ENCODE data around the gene HAGHL. TPM values are rescaled to one million over a fixed set of nuclear protein-coding genes. Genes with fewer than 3 reads are reported as not detected.

The HAGHL gene
- total RNA-seq, 1 donor, result 22.6 TPM

GRCh38 chr16:706189-707061, 20.5 kb upstream of the HAGHL start:
- no peak for DNase-seq (ENCODE audit: low read depth in 2 of 3, low spot score in 2 of 3)

DNA sequence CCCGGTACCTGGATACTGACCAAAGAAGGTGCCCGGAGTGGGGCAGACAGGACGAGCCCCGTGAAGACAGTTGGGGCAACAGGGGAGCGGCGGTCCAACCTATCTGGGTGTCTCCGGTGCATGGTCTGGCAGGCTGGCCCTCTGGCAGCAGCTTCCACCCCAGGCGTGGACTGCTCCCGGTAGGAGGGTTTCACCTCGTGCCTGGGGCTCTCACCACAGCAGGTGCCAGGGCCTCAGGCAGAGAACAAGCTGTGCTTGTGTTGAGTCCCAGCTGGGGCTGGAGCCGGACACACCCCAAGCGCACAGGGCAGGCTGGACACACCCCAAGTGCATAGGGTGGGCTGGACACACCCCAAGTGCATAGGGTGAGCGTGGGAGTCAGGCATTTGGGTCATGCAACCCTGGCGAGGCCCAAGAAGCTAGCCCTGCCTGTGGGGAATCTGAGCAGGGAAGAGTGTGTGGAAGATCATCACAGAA, 19.8 kb upstream of the HAGHL start:
- DNase-seq (ENCODE audit: low read depth in 2 of 3, low spot score in 2 of 3), result no peak

DNA sequence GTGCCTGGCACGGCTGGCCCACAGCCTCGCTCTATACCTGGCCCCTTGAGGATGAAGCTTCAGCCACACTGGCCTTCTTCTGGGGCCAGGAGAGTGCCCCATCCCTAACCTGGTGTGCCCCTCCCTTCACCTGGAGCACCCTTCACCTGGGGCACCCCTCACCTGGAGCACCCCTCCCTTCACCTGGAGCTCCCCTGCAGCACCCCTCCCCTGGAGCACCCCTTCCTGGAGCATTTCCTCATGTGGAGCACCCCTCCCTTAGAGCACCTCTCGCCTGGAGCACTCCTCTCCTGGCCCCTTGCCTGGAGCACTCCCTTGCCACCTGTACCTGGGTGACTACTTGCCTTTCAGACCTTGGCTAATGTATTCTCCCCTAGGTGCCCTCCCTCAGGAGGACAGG, 18.9 kb upstream of the HAGHL start:
- DNase-seq (ENCODE audit: low read depth in 2 of 3, low spot score in 2 of 3), result no peak

- no peak for DNase-seq (ENCODE audit: low read depth in 2 of 3, low spot score in 2 of 3)
These were observed 17.9 kb upstream of the HAGHL start for GRCh38 chr16:708959-709358.

DNA sequence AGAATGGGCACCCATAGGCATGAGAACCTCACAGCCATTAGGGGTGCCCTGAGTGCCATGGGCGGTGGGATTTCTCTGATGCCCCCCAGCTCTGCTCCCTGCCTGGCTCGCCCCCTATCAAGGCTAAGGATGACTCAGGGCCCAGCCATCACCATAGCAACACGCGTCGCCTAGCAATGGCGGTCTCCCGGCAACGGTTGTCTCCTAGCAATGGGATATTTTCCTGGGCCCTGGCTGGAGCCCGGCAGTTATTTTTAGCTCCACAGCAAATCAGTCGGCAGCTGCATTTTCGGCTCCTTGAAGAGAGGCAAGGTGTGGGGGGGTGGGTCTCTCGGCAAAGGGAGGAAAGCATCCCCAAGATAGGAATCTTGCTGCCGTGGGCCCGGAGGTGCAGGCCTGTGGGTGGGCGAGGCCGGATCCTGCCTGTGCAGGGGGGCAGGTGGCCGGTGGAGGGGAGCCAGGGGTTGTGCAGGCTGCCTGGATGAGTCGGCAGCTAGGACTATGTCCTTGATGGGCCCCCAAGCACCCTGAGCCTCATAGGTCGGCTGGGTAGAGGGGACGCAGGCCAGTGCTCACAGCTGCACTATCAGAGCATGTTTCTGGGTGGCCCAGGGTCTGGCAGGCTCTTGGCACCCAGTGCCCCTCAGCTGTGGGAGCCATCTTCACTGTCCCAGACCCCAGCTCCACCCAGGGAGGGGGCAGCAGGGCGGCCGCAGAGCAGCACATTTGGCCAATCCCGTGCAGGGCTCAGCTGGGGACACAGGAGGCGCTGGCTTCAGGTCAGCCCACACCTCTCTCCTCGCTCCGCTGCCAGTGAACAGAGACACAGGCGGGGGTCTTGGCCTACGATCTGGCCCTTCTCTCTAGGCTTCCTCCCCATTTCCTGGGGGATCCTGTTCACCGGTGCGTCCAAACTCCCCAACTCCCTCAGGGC, 17.1 kb upstream of the HAGHL start:
- no peak for DNase-seq (ENCODE audit: low read depth in 2 of 3, low spot score in 2 of 3)

DNA sequence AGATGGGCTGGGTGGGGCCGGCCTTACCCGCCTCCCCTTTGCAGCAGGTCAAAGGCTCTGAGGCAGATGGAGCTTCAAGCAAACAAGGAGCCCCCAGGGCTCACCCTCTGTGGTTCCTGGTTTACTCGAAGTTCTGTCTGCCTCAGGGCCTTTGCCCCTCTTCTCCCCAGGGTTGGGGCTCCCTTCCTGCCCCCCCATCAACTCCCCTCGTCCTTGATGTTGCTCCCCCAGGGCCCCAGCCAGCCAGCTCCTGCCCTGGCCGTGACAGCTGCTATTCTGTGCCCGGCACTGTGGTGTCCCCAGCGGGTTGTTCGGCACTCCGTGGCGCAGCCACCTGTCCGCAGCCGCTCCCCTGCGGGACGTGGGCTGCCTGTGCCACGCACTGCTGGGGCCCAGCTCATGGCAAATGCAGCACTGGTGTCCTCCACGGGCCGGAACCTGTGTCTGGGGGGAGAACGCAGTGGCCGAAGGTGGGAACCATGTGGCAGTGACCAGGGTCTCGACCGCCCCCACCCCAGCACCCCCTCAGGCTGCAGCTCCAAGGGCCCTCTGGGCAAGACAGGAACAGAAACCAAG, 16.3 kb upstream of the HAGHL start:
- no peak for DNase-seq (ENCODE audit: low read depth in 2 of 3, low spot score in 2 of 3)

DNA sequence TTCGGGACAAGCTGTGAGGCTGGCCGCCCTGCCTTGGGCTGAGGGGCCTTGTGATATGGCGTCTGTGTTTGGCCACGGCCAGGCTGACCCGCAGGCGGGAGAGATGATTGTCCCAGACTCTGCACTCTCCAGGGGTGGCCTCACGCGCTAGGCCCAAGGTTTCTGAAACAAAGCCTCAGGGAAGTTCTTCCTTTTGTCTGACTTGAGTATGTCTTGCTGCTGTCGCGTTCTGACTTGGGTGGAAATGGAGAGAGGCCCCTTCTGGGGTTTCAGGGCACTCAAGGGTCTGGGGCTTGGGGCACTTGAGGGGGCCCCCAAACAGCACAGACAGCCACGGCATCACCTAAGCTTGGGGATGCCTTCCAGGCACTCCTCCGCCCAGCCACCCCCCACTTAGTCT, 15.8 kb upstream of the HAGHL start:
- no peak for DNase-seq (ENCODE audit: low read depth in 2 of 3, low spot score in 2 of 3)

DNA sequence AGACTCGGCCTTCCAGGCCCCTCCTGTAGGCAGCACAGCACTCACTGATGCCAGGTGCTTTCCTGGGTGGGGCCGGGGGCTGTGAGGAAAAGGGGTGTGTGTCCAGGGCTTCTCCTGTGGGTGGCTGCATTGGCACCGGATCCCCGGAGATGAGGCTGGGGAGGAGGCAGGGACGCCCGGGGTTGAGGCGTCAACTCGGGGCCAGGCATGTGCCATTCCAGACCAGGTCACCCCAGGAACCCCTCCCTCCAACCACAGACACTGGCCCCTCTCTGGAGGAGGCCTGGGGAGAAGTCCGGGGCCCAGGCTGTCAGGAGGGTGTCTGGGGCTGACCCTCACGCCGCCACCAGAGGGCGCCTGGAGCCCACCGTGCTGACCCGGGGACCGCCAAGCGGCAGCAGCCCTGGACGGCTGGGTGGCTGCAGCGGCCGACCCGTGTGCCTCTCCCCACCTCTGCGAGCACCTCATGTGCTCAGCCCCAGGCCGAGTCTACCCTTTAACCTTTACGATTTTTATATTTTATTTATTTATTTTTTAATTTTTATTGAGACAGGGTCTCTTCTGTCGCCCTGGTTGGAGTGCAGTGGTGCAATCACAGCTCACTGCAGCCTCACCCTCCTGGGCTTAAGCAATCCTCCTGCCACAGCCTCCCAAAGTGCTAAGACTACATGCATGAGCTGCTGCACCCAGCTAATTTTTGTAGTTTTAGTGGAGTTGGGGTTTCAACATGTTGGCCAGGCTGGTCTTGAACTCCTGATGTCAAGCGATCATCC, 15.2 kb upstream of the HAGHL start:
- peak; percentile 67 to 70 (median 68) for DNase-seq (ENCODE audit: low read depth in 2 of 3, low spot score in 2 of 3)

DNA sequence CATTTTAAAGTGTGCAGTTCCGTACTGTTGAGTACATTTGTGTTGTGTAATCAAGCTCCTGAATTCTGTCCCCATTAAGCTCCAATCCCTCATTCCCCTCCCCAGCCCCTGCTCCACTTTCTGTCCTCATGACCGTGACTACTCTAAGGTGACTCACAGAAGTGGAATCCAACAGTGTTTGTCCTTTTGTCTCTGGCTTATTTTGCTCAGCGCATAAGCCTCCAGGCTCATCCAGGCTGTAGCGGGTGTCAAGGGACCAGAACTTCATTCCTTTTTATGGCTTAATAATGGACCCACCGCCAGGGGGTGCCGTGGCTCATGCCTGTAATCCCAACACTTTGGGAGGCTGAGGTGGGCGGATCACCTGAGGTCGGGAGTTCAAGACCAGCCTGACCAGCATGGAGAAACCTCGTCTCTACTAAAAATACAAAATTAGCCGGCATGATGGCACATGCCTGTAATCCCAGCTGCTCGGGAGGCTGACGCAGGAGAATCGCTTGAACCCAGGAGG, 14.1 kb upstream of the HAGHL start:
- DNase-seq (ENCODE audit: low read depth in 2 of 3, low spot score in 2 of 3), result peak in 1 of 3 donors; percentile 54

- DNase-seq (ENCODE audit: low read depth in 2 of 3, low spot score in 2 of 3), result no peak
These were observed 12.8 kb upstream of the HAGHL start for GRCh38 chr16:714079-714478.

DNA sequence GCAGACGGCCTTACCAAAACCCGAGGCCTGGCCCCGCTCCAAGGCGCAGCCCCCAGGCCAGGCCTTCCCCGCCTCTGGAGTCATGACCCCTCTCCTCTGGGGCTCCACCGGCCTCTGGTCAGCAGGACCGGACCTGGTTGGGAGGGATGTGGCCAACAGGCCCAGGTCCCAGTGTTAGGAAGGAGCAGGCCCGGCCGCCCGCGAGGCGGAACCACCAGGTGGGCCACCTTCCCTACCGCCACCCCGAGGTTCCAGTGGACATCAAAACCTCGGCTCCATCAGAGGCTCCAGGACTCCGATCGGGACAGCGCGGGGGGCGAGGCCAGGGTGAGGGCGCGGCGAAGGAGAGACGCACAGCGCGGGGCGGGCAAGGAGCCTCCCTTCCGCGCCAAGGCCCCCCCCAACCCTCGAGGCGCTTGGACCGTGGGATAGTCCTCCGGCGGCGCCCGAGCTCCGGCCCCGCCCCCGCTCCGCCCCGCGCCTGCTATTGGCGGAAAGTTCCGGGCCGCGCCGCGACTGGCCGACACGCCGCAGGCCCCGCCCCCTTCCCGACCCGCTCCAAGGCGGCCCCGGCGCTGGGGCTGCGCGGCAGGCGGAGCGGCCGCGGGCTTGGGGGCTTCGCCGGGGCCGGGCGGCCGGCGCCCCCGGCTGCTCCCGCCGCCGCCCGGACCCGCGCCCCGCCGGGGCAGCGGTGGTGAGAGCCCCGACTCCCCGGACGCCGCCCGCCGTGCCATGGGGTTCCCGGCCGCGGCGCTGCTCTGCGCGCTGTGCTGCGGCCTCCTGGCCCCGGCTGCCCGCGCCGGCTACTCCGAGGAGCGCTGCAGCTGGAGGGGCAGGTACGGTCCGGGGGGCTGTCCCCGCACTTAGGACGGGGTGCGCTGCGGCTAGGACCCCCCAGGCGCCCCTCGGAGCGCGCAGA, 12.1 kb upstream of the HAGHL start, which contains the start of gene METRN:
TSS of gene METRN (plus strand) at position 561 of the 919 bp plus-strand sequence. CDS start at position 733, 172 bp downstream.
- peak; percentile 70 to 83 (median 81) for DNase-seq (ENCODE audit: low read depth in 2 of 3, low spot score in 2 of 3)

- DNase-seq (ENCODE audit: low read depth in 2 of 3, low spot score in 2 of 3), result no peak
These were observed 11.3 kb upstream of the HAGHL start for GRCh38 chr16:715477-716199.

DNA sequence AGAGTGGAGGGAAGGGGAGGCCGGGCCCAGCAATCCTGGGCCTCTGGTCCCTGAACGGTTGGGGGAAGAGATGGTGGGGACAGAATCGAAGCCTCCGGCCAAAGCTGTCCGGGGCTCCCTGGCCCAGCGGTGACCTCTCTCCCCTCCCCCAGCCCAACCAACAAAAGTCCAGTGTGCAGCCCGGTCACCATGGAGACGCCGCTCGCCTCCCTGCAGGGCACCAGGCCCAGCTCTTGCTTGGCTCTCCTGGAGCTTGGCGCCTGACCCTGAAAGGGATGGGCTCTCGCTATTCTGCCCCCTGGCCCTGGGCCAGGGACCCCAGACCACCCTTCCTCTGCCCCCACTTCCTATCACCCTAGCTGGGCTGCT, 10.7 kb upstream of the HAGHL start:
- DNase-seq (ENCODE audit: low read depth in 2 of 3, low spot score in 2 of 3), result no peak

GRCh38 chr16:716768-717325, 10.1 kb upstream of the HAGHL start:
- DNase-seq (ENCODE audit: low read depth in 2 of 3, low spot score in 2 of 3), result no peak

GRCh38 chr16:717450-718245, 9.3 kb upstream of the HAGHL start:
- DNase-seq (ENCODE audit: low read depth in 2 of 3, low spot score in 2 of 3), result no peak

- no peak for DNase-seq (ENCODE audit: low read depth in 2 of 3, low spot score in 2 of 3)
These were observed 8.5 kb upstream of the HAGHL start for GRCh38 chr16:718389-718788.

DNA sequence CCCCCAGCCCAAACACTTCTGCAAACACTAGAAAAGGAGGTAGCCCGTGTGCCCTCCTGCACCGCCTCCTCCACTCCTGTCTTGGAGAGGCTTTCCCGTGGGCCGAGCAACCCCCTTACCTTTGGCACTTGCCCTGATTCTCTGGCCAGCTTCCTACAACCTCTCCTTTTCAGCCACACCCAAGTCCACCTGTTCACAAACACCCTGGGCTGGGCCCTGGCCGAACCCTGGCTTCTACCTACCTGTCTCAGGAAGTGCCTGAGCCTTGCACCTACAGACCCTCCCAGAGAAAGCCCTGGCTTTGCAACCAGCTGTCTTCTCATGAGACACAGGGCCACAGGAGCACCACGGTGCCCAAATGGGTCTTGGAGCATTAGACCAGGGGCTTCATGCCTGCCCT, 8.0 kb upstream of the HAGHL start:
- no peak for DNase-seq (ENCODE audit: low read depth in 2 of 3, low spot score in 2 of 3)

Data from hematopoietic multipotent progenitor cell (in vitro differentiated cells).